ENCODE measurements around the gene AZU1.

DNA sequence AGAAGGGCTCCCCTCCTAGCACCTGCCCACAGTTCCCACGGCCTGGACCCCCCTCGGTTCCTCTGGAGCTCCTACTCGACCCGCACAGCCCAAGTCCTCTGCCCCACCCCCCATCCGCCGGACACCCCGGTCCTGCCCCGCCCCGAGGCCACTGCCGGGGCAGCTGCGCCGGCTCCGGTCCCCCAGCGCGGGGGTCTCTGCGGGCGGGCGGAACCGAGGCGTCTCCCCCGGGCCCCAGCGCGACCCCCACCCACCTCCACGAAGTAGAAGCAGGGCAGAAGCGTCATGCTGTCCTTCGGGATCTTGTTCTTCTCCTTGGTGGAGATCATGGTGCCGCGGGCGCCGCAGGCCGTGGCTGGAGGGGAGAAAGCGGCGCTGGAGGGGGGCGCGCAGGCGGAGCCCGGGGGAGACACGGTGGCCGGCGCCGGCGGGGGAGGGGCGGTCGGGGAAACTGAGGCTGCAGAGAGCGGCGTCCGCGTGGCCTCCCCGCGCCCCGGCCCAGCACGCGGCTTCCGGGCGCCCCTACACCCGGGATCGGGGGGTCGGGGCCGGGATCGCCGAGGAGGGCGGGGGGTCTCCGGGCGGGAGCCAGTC lies 6.3 kb upstream of the AZU1 start:
- TF ChIP-seq, protein P1, sequence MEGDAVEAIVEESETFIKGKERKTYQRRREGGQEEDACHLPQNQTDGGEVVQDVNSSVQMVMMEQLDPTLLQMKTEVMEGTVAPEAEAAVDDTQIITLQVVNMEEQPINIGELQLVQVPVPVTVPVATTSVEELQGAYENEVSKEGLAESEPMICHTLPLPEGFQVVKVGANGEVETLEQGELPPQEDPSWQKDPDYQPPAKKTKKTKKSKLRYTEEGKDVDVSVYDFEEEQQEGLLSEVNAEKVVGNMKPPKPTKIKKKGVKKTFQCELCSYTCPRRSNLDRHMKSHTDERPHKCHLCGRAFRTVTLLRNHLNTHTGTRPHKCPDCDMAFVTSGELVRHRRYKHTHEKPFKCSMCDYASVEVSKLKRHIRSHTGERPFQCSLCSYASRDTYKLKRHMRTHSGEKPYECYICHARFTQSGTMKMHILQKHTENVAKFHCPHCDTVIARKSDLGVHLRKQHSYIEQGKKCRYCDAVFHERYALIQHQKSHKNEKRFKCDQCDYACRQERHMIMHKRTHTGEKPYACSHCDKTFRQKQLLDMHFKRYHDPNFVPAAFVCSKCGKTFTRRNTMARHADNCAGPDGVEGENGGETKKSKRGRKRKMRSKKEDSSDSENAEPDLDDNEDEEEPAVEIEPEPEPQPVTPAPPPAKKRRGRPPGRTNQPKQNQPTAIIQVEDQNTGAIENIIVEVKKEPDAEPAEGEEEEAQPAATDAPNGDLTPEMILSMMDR (IDR thresholded peaks at IDR 0.05 in 4 of 5, conservative IDR thresholded peaks at IDR 0.05 in 1 of 5), result no peak
- TF ChIP-seq POLR2A (IDR thresholded peaks at IDR 0.05), result no peak

Data from gastrocnemius medialis (tissue), 4 donors.